ENCODE data around the gene DGCR8. TPM values are rescaled to one million over a fixed set of nuclear protein-coding genes. Genes with fewer than 3 reads are reported as not detected.

Gene DGCR8
- polyA plus RNA-seq, 3 donors, result 10.1 to 15.6 (median 12.9) TPM

GRCh38 chr22:20128619-20128901 lies 48.5 kb downstream of the DGCR8 start:
- H3K27ac ChIP-seq (ENCODE audit: low read depth, low read length), result no peak overlapping the region
- 49 to 57% (median 51%) methylated on average over 2 of the region's 2 CpGs for whole genome bisulfite sequencing, 3 donors

GRCh38 chr22:20128902-20129746 lies 49.1 kb downstream of the DGCR8 start:
- 30 to 42% (median 40%) methylated on average over 18 of the region's 18 CpGs for WGBS, 3 donors
- no peak overlapping the region for H3K27ac ChIP-seq (ENCODE audit: low read depth, low read length)

- no peak overlapping the region for H3K27ac ChIP-seq (ENCODE audit: low read depth, low read length)
Observed at GRCh38 chr22:20129747-20130014, 49.6 kb downstream of the DGCR8 start.

GRCh38 chr22:20130319-20130718 lies 50.3 kb downstream of the DGCR8 start:
- H3K27ac ChIP-seq (ENCODE audit: low read depth, low read length), result no peak overlapping the region
- whole genome bisulfite sequencing, 3 donors, result 74 to 79% (median 79%) methylated on average over 3 of the region's 3 CpGs

More at GRCh38 chr22:20129747-20130014, 49.6 kb downstream of the DGCR8 start:
- 76 to 90% (median 81%) methylated on average over 3 of the region's 3 CpGs for WGBS, 3 donors

GRCh38 chr22:20130731-20131596 lies 50.9 kb downstream of the DGCR8 start:
- 3 to 8% (median 4%) methylated on average over 53 to 70 of the region's 70 CpGs for WGBS, 3 donors
- H3K27ac ChIP-seq (ENCODE audit: low read depth, low read length), result peak overlapping the region; percentile 32

GRCh38 chr22:20131597-20131858 lies 51.5 kb downstream of the DGCR8 start, which contains the start of gene ZDHHC8:
ZDHHC8 (plus strand) TSS chr22:20131804; CDS start chr22:20131948, 144 bp downstream.
- 1 to 4% (median 1%) methylated on average over 14 to 39 of the region's 43 CpGs for whole genome bisulfite sequencing, 3 donors
- H3K27ac ChIP-seq (ENCODE audit: low read depth, low read length), result peak within 1 kb of the TSS; percentile 32

GRCh38 chr22:20131859-20132685 lies 52.0 kb downstream of the DGCR8 start:
- WGBS, 3 donors, result 1% methylated on average over 43 to 72 of the region's 72 CpGs
- no peak overlapping the region for H3K27ac ChIP-seq (ENCODE audit: low read depth, low read length)

- no peak overlapping the region for H3K27ac ChIP-seq (ENCODE audit: low read depth, low read length)
- WGBS, 3 donors, result 53 to 64% (median 64%) methylated on average over 16 of the region's 16 CpGs
Observed at GRCh38 chr22:20132686-20133246, 52.7 kb downstream of the DGCR8 start.

GRCh38 chr22:20133930-20134549 lies 54.0 kb downstream of the DGCR8 start:
- no peak overlapping the region for H3K27ac ChIP-seq (ENCODE audit: low read depth, low read length)
- WGBS, 3 donors, result 78 to 84% (median 78%) methylated on average over 12 of the region's 12 CpGs

GRCh38 chr22:20135265-20135664 lies 55.2 kb downstream of the DGCR8 start:
- H3K27ac ChIP-seq (ENCODE audit: low read depth, low read length), result no peak overlapping the region
- WGBS, 3 donors, result 49 to 68% (median 67%) methylated on average over 4 of the region's 4 CpGs

GRCh38 chr22:20135806-20136602 lies 56.0 kb downstream of the DGCR8 start:
- H3K27ac ChIP-seq (ENCODE audit: low read depth, low read length), result no peak overlapping the region
- WGBS, 3 donors, result 79 to 86% (median 83%) methylated on average over 25 of the region's 25 CpGs

- no peak overlapping the region for H3K27ac ChIP-seq (ENCODE audit: low read depth, low read length)
- 89 to 93% (median 91%) methylated on average over 5 of the region's 5 CpGs for WGBS, 3 donors
Observed at GRCh38 chr22:20136603-20136873, 56.5 kb downstream of the DGCR8 start.

GRCh38 chr22:20137113-20137512 lies 57.1 kb downstream of the DGCR8 start:
- 69 to 83% (median 73%) methylated on average over 13 of the region's 13 CpGs for WGBS, 3 donors
- no peak overlapping the region for H3K27ac ChIP-seq (ENCODE audit: low read depth, low read length)

GRCh38 chr22:20137671-20138416 lies 57.8 kb downstream of the DGCR8 start:
- WGBS, 3 donors, result 36 to 58% (median 43%) methylated on average over 25 to 26 of the region's 26 CpGs
- H3K27ac ChIP-seq (ENCODE audit: low read depth, low read length), result no peak overlapping the region

- 54 to 67% (median 66%) methylated on average over 4 of the region's 4 CpGs for WGBS, 3 donors
- no peak overlapping the region for H3K27ac ChIP-seq (ENCODE audit: low read depth, low read length)
Observed at GRCh38 chr22:20138417-20138738, 58.3 kb downstream of the DGCR8 start.

GRCh38 chr22:20138868-20139267 lies 58.8 kb downstream of the DGCR8 start:
- H3K27ac ChIP-seq (ENCODE audit: low read depth, low read length), result no peak overlapping the region
- WGBS, 3 donors, result 84 to 92% (median 90%) methylated on average over 16 of the region's 16 CpGs

- H3K27ac ChIP-seq (ENCODE audit: low read depth, low read length), result no peak overlapping the region
- 94% methylated on average over 36 of the region's 36 CpGs for WGBS, 3 donors
Observed at GRCh38 chr22:20139391-20140106, 59.5 kb downstream of the DGCR8 start.

Data from adipose tissue (tissue), 3 donors.